Activated CD4-positive, alpha-beta T cell treated with anti-CD3 and anti-CD28 coated beads, Interleukin-2, amount 50 U/mL, for 16 hours (primary cell): ENCODE results near the gene FOXF1.

Experiments
- DNase-seq: peaks from one replicate; pipeline ENCODE4 v3.0.0-alpha.2; 2020

FOXF1 gene

GRCh38 chr16:86492961-86493629 is 17.2 kb upstream of the FOXF1 start:
- DNase-seq = no peak

GRCh38 chr16:86494039-86494564 is 16.2 kb upstream of the FOXF1 start:
- no peak for DNase-seq

GRCh38 chr16:86494565-86495356 is 15.6 kb upstream of the FOXF1 start:
- no peak for DNase-seq

GRCh38 chr16:86495357-86495701 is 15.0 kb upstream of the FOXF1 start:
- DNase-seq = no peak

DNA sequence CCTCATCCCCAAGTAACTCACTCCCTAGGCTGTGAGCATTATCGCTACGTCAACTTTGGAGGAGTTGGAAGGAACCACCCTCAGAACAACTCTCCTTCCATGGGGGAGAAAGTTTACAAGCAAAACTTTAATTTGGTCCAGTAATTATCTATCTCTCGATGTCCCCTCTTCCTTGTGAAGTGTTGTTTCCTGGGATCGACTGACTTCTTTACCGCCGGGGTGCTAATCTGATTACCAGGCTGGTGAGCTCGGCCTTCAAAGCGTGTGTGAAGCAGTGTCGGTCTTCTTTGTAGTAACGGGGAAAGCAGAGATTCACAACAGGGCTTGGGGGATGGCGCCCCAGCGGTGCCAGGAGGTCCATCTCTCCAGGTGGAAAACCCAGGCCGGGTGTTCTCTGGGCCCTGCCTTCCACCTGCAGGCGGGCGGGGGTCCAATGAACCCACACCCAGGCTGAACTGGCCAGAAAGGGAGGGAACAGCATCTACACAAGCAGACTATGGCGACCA is 14.5 kb upstream of the FOXF1 start:
- DNase-seq = no peak

DNA sequence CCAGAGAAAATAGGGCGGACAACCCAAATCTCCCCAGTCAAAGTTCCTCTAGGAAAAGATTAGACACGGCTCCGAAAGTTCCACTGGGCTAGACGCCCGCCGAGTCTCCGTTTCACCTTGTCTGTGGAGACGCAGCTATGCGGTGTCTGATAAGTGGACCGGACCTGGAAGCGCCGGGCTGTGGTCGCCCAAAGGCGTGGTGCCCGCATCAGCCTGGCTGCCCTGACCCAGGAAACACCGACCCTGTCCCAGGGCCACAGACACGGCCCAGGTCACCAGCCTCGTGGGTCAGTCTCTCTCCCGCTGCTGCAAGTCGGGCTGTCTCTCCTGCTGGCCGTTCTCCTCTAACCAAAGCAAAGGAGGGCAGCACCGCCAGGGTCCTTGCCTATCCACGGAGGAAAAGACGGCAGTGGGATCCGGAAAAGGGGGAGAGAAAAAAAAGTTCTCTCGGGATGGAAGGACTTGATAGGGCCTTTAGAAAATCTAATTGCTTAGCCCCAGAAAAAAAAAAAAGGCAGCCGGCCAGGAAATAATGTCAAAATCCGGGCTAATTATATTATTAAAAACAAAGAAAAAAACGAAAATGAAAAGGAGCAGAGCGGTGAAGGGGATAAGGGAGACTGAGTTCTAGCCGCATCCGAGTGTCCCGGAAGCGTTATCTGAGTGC is 13.9 kb upstream of the FOXF1 start:
- no peak for DNase-seq

DNA sequence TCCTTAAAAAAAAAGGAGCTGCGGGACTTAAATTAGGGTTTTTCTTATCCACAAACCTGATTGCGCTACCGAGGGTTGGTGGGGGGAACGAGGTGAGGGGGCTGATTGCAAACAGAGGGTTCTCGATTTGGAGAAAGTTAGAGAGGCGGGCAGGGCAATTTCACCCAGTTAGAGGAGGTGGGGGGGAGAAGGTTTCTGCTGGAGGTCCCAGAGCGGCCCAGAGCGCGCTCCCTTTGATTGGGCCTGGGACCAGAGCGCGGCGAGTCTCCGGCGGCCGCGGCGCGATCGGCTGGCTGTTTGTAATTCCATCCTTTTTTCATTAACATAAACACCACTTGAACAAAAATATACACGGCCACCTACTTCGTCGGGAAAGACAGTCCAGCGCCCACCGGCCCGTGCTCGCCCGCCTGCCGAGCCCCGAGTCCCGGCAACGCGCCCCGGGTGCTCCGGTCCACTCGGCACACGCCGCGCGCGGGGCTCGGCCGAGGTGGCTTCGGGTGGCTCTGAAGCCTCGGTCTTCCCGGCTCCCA is 13.3 kb upstream of the FOXF1 start:
- DNase-seq = no peak

DNA sequence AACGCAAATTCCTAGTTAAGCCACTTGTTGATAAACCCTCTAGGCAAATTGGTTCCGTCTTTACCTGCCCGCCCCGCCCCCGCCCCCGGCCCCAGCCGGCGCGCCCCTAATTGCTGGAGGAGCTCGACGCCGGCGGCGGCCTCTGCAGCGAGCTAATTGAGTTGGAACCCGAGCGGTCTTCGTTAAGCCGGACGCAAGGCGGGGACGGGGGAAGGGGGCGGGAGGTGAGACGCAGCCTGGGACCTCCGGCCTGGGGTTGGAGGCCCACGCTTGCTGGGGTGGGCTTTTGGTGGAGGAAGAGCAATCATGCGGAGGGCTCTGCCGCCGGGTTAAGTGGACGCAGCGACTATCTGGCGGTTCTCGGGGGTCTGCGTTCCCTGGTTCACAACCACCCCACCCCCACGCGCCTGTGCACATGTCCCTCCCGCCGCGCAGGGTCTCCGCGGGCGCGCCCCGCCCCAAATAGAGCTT is 12.7 kb upstream of the FOXF1 start:
- DNase-seq = no peak

DNA sequence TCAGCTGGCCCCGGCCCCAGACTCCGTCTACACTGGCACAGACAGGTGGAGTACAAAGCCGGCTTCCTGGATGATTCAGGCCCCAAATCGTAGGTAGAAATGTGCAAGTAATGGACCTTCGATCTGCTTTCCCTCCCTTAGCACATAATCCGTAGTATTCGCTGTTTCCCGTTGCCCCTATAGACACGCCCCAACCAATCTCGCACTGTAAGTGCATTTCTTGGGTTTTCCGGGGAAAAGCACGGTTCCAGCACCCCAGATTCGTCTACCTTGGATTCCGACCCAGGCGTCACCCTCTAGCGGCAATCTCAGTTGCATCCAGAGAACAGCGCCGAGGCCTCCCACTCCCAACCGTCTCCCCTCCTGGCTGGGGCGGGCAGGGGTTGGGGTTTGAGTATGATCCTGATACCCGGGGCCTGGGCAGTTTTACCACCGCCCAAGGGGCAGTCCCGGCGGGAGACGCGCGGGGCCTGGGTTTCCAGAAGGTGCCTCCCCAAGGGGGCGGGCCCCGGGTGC is 12.1 kb upstream of the FOXF1 start:
- DNase-seq = no peak

DNA sequence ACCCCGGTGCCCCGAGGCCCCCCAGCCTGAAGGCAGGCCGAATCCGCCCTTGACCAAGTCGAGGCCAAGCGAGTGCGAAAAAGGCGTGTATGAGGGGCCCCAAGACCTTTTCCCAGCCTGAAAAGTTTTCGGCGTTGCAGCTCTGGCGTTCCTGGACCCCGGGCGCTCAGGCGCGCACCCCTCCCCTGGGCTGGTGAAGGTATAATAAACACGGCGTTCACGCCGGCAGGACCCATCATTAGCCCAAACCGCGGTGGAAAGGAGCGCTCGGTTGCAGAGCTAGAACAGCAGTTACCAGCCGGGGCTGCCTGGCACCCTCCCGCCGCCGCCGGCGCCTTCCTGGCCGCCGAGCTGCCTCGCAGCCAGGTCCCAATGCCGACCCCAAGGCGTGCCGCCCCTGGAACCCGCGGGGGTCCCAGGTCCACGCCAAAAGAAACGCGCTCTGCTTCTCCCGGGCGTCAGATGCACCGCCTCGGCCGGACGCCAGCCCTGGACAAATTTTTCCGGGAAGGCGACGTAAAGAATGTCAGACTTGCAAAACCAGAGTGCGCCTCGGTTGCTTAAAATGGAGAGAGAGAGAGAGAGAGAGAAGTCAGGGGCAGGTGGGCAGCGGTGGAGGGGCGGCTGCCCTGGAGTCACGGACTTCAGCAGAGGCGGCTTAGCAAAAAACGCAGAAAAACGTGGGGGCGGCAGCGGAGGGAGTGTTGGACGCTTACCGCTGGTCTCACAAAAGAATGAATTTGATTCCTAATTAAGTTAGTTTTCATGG is 11.5 kb upstream of the FOXF1 start:
- DNase-seq = no peak

GRCh38 chr16:86499440-86499786 is 10.9 kb upstream of the FOXF1 start:
- no peak for DNase-seq

DNA sequence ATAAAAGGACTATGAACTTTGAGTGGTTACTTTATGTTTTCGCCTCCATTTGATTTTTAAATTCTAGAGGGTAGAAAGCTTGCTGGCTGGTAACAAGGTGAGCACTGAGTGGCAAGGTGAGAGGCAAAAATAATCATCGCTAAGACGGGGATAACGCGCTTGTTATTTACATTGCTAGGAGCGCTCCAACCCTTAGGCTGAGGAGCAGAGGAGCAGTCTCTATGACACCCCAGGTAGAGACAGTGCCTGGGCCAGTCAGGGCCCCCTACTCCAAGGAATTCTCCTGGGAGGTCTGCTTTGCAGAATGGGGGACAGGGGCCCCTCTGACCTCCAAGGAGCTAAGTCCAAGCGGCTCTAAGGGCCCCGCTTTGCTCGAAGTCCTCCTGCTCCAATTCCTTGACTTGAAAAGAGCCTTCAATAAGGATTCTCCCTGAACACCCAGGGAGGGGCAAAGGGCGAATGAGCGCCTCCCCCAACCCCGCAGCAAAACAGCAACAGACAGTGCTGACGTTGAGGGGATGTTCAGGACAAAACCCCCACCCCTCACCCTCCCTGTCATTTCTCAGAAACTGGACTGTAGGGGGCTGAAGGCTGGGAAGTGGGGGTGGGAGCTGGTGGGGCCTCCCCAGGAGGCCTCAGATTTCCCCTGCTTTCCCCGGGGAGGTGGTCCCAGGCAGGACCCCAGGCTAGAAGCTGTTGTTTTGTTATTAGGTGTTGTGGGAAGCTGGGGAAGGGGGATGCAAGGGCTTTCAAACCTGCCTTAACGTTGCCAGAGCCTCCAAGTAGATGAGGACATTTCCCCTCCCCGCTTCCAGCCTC is 10.2 kb upstream of the FOXF1 start:
- DNase-seq = no peak

GRCh38 chr16:86500708-86501510 is 9.4 kb upstream of the FOXF1 start:
- no peak for DNase-seq

- DNase-seq = no peak
Measured at GRCh38 chr16:86501989-86502855, 8.1 kb upstream of the FOXF1 start.

DNA sequence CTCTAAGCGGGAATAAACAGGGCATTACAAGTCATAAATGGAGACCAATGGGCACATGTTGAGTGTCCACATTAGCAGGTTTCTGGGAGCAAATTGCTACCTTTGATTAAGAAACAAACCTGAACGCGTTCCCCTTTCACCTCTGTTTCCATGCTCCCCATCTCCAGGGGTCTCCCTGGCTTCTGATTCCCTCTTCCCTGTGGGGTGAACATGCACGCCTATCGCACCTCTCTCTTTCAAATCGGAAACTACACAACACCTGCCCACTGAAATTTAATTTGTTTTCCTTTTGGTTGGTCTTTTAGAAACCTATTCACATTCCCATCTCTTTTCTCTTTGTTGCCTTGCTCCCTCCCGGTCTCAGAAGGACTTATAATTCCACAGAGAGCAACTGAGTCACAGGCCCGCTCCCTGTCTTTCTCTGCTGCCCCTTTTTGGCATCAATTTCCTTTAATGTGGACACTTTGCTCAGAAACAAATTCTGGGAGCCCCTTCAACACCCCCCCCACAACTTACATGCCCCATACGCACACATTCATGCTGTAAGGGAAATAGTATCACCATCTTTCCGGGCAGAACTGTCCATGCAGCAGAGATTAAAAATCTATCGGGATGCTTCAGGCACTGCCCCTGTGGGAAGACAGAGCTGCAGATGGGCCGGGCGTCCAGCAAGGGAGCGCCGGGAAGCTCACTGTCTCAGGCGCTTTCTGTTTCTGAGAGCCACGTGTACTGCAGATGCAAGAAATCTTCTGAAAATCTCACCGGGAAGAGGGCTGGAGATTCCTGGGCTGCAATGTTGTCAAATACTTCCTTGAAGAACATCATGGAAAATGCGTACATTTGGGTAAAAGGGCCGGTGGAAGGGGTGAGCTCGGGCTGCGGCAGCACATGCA is 7.2 kb upstream of the FOXF1 start:
- DNase-seq = no peak

DNA sequence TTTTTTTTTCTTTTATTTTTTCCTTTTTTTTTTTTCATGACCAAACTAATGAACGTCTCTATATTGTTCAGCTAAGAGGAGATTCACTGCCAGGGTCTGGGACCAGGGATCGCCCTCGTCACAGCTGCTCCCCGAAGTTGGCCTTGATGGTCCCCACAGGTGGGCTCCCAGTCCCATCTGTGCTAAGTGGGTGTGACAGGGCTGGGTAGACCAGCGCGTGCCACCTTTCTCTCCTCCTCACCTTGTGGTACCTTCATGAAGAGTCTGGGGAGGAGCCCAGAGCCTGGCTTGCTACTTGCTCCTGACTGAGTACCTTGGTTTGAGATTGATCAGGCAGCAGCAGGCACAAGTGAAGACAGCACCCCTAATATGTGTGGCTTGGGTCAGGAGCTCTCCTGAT is 6.5 kb upstream of the FOXF1 start:
- DNase-seq = no peak

DNA sequence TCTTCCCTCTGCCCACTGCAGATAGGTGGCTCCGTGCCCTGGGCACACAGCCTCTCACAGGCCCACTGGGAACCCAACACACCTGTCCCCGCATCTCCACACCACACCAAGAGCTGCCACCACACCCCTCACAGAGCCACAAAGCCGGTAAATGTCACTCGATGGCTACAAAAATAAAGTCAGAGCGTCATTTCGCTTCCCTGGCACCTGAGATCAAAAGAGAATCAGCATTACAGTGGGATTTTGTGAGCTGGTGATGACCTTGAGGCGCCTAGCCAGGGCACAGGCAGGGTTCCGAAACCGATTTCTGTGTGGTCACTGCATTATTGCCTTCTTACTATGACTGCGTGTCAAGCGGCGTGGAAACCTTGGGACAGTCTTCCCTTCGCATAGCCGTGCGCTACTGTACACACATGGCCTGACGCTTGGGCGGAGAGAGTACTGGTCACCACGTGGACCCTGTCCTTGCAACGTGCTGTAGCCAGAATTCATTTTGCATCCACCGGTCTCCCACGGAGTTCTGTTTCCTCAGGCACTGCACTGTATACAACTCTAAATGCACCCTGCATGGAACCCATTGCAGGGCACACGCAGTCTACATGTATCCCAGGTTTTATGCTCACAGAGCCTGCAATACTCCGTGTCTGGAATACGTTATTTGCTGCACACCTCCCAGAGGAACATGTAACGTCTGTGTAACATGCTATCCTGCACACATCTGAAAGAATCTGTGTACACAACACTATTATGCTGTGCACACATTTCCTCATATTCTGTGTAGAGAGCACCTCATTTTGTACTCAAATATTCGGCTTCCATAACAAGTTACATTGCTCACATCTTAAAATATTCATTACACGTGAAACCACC is 5.8 kb upstream of the FOXF1 start:
- no peak for DNase-seq
